ENCODE results near the gene ZBTB12.

ZBTB12 gene

DNA sequence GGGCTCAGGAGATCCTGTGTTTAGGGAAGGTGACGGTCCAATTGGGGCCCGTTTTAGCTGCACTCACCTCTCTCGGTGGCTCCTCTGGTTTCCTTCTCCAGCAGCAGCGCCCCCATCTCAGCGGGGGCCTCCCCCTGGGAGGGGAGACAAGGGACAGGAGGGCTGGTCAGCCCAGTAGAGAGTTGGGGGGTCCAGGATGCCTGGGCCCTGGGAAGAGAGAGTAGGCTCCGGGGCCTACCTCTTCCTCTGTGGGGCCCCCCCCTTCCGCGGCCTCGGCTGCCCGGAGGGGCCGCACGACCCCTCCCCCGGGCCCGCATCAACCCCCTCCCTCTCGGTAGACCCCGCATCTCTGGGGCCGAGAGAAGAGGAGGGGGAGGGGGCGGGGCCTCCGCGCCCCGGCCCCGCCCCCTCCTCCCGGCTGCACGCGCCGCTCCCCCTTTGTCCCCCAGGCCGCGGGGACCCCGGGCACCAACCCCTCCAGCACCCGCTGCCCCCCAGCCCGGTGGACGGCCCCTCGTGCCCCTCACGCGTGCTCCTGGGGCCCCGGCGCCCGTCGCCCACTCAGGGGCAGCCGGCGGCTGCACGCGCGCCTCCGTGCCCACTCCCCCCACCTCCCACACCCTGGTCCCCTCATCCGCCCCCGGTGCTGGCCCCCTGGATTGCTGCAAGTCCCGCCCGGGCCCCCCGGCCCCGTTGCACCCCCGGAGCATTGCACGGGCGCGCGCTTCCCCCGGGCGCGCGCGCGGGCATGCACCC, 4.9 kb downstream of the ZBTB12 start:
- DNase-seq = no peak

DNA sequence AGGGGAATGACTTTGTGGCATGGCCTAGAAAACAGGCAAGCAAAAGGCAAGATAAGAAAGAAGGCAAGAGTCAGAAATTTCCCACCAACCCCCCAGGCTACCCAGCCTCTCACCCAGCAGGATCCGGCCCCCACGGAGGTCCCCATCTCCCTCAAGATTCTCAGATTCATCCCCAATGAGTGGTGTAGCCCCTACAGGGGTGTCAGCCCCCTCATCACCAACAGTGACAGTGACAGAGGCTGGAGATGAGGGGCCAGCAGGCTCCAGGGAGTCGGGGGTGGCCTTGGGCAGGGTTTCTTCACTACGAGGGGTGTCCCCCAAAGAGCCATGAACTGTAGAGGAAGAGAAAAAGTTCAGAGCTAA, 5.4 kb downstream of the ZBTB12 start:
- DNase-seq = no peak

DNA sequence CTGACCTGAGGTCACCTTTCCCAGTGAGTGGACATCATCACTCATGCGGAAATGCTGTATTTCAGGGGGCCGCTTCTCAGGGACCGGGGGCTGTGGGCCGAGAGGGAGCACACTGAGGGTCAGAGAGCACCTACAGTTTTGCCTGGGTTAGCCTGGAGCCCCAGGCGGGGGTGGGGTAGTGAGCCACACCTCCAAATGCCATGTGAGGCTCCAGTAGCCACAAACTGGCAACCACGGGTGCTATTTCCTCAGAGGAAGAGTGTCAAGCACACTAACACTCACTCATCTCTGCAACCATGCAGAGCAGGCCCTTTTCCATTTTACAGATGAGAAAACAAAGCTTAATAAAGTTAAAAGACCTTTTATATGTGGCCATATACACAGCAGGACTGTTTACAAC, 9.1 kb downstream of the ZBTB12 start:
- no peak for DNase-seq

DNA sequence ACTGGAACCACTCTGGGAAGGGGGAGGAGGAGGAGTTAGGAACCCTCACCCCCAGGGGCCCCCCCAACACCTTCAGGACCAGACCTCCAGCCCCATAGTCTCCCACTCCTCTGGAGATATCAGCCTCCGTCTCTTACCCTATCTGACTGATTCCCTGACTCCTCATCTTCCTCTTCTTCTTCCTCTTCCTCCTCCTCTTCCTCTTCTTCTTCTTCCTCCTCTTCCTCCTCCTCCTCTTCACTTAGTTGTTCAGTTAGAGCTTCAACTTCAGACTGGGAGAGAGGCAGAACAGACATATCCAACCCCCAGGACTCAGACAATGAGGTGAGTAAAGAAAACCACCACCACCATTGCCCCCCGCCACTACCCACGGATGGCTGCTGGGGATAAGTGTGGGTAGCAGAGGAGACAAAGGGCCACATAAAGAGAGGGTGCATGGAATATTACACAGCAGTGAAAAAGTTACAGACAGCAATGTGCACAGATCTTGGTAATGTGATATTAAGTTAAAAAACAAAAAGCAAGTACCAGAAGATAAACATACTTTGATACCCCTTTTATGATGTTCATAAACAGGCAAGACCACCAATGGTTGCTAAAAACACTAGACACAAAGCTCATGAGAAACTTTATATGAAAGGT, 12.4 kb downstream of the ZBTB12 start:
- no peak for DNase-seq

DNA sequence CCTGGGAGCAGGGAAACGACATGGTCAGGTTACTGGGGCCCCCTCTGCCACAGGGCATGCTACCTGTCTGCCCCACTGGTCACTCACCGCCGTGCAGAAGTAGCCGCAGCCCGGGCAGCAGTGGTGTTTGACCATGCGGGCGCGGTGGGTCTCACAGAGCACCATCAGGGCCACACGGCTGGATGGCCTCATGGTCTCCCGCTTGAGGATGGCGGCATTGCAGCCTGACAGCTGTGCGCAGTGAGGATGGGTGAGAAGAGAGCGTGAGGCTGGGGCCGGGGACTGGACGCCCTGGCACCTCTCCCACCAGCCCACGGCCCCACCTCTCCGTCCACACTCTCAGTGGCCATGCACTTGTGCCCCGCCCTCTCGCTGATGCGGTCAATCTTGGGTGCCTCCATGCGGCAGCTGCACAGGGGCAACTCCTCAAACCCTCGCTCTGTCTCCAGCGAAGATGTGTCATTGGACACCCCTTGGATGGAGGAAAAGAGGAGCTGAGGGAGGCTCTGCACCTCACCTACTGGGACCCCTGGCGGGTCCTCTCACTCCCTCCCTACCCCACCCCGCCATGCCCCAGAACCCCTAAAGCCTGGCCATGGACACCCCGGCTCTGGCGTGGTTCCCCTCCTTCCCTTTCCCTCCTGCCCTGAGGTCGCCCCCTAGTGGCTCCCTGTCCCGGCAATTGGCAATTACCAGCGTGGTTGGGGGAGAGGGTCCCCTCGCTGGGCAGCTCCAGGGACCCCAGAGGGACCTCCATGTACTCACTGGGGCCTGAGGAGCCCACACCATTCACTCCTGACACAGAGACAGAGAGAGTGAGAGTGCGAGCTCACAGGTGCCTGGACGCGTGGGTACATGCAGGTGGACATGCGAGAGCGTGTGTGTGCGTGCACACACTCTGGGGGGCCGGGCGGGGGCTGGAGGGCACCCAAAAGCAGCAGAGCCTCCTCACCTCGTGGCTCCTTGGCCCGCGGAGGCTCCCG, 13.3 kb downstream of the ZBTB12 start:
- no peak for DNase-seq

DNA sequence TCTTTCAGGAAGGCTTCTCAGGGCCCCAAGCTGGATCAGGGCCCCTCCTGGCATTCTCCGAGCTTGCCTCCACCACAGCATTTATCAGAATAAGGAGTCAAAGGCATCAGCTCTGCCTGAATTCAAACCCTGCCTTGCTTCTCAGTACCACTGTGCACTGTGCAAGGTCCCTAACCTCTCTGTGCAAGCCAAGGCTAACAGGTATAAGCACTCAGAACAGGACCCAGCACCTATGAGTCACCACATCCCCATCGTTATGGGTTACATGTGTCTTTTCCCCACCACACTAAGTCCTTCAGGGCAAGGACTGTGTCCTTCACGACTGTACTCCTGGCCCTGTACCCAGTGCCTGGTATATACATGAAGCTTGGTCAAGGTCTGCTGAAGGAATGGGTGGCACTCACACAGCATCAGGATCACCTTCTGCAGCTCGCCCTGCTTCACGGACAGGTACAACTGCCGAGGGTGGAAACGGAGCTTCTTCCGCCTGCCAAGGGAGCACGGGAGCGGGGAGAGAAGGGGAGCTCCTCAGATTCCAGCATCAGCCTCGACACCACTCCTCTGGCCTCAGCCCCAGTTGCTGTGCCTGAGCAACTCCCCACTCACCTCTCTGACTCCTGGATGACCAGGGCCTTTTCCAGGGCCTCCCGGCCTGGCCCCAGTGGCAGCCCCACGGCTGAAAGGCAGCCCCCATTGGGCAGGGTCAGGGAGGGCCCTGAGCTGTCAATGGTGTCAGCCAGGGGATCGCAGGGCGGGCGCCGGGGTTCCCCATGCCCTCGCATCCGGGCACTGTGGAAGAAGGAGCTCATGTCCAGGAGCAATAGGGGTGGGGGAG, 14.5 kb downstream of the ZBTB12 start:
- no peak for DNase-seq

DNA sequence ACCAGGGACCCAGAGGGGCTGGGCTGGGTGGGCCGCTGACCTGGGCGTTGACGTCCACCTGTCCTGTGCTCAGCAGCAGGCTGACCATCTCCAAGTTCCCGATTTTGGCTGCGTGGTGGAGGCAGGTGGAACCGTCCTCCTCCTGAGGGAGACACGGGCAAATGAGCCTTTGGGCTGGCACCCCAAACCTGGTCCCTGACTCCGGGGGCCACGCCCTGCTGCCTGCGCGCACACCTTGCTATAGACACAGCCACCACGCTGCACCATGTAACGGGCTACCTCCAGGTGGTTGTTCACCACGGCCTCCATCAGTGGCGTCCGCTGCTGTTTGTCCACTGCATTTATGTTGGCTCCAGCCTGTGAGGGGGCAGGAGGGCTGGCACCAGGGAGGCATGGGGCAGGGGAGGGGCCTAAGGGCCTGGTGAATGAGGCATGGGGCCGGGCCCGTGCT, 15.3 kb downstream of the ZBTB12 start:
- no peak for DNase-seq

DNA sequence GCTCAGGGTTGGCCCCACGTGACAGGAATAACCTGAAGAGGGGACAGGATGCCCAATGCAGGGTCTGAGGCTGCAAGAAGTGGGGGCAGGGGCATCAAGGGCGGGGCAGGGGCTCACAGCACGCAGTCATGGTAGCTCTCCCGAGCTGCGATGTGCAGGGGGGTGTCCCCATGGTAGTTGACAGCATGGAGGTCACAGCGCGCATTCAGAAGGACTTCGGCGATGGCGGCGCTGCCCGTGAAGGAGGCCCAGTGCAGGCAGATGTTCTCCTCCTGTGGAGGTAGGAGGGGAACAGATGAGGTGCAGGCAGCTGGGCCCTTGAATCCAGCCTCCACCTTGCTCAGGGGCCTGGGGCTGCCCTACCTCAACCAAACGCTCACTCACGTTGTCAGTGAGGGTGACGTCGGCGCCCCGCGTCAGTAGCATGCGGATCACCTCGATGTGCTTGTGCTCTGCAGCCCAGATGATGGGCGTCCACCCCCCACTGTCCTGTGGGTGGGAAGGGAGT, 17.3 kb downstream of the ZBTB12 start:
- DNase-seq = no peak

DNA sequence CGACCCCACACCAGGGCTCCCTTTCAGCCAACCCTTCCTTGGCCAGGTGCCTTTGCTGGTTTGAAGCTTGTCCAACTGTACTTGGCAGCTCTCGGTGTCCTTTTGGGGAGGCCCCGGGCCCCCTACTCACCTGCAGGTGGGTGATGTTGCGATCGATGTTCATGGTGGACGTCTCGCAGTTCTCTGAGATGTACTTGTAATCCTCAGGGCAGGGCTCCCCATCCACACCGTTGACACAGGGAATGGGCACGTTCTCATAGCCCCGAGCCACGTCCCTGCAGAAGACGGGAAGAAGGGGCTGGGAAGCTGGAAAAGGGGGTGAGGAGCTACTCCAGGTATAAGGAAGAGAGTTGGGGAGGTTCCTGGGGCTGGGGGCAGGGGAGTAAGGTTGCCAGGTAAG, 18.2 kb downstream of the ZBTB12 start:
- no peak for DNase-seq

DNA sequence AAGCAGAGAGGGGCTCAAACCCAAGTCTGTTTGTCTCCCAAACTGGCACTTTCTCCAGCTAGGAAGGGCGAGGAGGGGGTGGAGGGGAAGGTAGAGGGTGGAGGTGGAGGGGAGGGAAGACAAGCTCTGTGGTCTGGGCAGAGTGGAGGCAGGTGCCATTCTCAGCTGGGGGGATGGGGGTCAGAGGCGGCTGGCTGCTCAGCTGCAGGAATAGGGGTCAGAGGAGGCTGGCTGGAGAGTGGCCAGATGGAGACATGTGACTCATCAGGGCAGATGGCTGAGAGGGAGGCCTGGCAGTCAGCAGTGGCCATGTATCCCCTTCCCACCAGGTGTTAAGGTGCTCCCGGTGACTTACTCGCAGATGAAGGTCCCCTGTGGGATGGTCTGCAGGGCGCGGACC, 19.5 kb downstream of the ZBTB12 start:
- no peak for DNase-seq

DNA sequence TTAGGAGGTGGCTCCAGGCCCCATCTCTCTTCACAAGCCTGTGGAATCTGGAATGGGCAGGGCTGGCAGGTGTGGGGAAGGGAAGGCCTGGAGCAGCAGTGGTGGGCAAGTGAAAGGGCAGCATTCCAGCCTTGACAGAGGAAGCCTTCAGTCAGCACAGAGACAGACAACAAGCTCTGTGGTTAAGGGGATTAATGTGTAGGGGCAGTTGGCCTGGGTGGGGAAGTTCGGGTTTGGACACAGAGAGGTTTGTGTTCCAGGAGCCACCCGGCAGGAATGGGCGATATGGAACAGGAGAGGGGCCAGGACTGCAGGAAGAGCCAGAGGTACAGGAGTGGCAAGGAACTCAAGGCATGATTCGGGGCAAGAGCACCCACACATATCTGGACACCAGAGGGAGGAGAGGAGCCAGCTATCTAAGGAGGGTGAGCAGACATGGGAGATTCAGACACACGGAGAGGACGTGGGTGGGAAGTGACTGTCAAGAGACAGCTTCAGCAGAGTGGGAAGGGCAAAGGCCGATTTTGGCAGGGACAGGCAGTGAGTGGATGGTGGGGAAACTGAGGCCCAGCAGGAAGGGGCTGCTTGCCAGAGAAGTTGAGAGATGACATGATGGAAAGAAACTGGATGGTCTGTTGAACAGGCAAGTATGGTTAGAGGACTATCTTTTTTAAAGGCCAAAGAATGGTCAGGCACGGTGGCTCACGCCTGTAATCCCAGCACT, 20.6 kb downstream of the ZBTB12 start:
- no peak for DNase-seq

DNA sequence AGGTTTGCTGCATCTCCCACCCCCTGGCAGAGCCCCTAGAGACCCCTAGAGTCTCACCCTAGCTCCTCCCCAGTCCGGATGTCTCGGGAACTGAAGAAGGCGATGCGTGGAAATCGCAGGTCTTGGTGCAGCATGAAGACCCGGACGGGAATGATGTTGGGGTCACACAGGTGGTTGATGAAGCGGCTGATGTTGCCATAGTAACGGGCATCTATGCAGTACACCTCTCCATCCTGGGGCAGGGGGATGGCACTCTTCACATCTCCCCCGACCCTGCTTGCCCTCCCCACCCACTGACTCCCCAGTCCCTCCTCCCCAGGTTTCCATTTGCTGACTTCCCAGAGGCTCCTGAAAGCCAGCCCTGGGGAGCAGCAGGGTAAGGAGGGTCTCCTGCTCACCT, 21.3 kb downstream of the ZBTB12 start:
- DNase-seq = no peak

DNA sequence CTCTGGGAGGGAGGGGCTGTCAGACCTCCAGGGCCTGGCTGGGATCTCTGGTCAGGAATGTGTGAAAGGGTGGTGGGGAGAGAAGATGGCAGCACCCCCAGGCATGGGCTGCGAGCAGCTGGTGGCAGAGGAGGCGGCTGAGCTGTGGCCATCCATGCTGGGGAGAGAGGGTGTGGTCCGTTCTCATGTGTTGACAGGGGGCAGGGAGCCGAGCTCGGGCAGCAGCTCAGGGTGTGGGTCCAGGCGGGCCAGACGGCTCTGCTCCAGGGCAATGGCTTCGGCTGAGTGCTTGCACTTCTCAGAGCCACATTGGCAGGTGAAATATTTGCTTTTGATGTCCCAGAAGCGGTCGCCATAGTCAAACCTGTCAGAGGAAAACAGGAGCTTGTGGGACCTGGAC, 22.0 kb downstream of the ZBTB12 start:
- DNase-seq = no peak

DNA sequence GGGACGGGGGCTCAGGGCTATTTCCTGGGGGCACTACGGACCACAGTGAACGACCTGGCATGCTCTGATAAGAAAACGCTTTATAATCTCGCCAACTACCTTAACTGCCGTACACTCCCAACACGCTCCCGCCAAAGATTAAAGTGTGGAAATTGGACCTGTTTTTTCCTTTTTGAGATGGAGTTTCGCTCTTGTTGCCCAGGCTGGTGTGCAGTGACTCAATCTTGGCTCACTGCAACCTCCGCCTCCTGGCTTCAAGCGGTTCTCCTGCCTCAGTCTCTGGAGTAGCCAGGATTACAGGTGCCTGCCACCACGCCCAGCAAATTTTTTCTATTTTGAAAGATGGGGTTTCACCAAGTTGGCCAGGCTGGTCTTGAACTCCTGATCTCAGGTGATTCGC, 22.7 kb downstream of the ZBTB12 start:
- no peak for DNase-seq

DNA sequence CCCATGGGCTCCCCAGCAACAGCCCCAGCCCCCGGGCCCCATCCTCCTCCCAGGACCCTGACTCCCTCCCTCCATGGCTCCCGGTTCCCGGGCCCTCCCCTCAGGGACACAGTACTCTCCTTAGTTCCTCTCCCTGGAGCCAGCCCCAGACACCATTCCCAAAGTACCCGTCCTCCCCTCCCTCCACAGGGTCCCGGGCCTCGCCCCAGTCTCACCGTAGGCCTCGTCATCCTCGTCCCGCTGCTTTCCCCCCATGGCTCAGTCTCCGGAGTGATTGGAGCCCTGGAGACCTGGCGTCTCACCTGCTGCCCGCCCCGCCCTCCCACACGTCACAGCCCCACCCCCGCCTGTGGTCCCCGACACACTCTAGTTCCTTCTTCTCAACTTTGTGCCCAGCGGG, 23.2 kb downstream of the ZBTB12 start, which contains the start of gene SLC44A4:
Gene SLC44A4, minus strand, starts transcription at position 272 of the 400 bp plus-strand sequence. Its CDS starts 17 bp downstream, at position 255.
- DNase-seq = no peak

DNA sequence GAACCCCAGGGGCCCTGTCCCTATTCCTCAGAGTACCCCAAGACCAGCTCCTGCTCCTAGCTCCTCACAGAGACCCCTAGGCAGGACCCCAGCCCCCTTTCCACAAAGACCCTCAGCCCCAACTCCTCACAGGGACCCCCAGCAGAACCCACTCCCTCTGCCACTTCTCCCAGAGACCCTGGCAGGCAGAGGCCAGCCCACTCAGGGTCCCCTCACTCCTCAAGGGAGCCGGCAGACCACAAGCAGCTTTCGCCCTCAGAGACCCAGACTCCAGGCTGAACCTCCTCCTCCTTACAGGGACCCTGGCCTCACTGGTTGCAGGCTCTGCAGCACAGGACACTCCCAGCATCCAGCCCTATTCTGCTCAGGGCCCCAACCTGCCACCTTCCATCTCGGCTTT, 23.7 kb downstream of the ZBTB12 start:
- DNase-seq = no peak

DNA sequence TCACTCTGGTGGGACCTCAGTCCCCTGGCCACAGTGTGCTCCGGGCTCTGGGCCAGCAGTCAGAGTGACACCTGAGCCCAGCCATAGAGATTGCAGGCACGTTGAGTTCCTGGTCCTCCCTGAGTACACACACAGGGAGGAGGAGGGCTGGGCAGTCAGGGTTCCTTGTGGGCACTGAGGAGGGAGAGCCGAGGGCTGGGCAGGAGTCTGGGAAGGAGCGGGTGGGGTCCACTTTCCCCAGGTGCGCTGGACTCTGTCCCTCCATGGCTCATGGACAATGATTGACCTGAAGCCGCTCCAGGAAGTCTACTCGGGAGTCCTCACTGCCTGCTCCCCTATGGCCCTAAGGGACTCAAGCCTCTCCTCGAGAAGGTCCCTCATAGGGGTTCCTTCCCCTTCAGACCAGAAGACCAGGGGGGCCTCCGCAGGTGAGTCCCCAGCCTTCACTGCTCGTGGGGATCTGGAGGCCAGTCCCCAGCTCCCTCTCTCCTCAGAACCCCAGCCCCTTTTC, 24.2 kb downstream of the ZBTB12 start:
- DNase-seq = no peak

DNA sequence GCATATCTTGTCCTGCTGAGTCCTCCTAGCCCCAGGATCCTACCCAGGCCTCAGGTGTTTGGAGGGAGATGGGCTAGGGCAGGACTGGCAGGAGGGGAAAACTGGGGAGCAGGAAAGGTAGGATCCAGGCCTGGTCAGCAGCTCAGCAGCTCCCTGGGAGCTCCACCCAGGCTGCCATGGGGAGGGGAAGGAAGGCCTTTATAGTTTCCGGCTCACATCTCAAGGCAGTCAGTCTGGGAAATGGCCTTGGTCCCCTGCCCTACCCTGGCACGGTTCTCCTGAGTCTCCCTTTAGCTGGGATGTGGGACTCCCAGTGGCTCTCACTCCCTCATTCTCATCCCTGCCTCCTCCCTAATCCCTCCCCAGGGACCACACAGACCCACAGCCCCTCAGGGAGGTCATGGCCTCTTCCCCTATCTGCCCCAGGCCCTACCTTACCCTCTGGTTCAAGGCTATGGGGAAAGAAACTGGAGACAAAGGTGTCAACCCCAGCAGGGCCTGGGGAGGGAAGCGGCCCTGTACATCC, 24.7 kb downstream of the ZBTB12 start:
- DNase-seq = no peak

DNA sequence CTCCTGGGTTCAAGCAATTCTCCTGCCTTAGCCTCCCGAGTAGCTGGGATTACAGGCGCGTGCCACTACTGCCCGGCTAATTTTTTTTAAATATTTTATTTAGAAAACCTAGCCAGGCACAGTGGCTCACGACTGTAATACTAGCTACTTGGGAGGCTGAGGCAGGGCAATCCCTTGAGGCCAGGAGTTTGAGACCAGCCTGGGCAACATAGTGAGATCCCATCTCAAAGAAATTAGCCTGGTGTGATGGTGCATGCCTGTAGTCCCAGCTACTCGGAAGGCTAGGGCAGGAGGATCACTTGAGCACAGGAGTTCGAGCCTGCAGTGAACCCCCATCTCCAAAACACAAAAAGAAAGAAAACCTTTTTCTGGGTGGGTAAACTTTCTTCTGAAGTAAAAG, 25.5 kb downstream of the ZBTB12 start:
- no peak for DNase-seq

DNA sequence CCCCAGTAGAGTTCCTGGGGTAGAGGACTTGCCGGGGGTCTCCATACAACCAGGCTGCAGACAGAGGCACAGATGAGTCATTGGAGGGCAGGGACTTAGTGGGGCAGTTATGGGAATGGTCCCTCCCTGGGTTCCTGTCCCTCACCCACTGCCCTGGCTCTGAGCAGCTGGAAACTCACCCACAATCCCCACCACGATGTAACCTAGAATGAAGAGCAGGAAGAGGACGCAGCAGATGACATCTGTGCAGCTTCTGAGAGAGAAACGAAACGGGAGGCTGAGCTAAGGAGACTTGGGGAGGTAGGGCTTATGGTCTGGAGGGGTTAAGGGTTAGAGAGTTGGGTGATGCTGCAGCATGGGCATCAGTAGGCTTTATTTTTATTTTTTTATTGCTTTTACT, 26.0 kb downstream of the ZBTB12 start:
- no peak for DNase-seq

Measured in NCI-H524 treated with DMSO at 0.1 percent for 48 hours (cell line).